ENCODE data around the gene OR4F6. TPM values are rescaled to one million over a fixed set of nuclear protein-coding genes. Genes with fewer than 3 reads are reported as not detected.
"Not testable (repeated sequence)": the region's sequence is repeated elsewhere in the genome, so short reads cannot be mapped to it uniquely, and the experiment has no call there.

Gene OR4F6, protein sequence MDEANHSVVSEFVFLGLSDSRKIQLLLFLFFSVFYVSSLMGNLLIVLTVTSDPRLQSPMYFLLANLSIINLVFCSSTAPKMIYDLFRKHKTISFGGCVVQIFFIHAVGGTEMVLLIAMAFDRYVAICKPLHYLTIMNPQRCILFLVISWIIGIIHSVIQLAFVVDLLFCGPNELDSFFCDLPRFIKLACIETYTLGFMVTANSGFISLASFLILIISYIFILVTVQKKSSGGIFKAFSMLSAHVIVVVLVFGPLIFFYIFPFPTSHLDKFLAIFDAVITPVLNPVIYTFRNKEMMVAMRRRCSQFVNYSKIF
- not detected for polyA plus RNA-seq (2012; ENCODE audit: low read depth, missing spikeins)

- DNase-seq (ENCODE audit: insufficient read length, low spot score) (no peak), FAIRE-seq (no peak)
Observed at GRCh38 chr15:101803209-101803608, at the start of gene OR4F6. OR4F6 (plus strand) TSS chr15:101803509; CDS start chr15:101805720, 2,211 bp downstream.

GRCh38 chr15:101764669-101765339 is 38.5 kb upstream of the OR4F6 start:
- DNase-seq (ENCODE audit: insufficient read length, low spot score); FAIRE-seq: not testable (repeated sequence)

More at GRCh38 chr15:101803209-101803608, at the start of gene OR4F6:
- TF ChIP-seq PAX5 (IDR thresholded peaks at IDR 0.05; ENCODE audit: insufficient read depth, low read length, severe bottlenecking) (no peak), POLR2AphosphoS5 (IDR thresholded peaks at IDR 0.05; ENCODE audit: low read depth, low read length) (no peak), POLR2A (IDR thresholded peaks at IDR 0.05; ENCODE audit: low read depth, low read length) (no peak), SPI1 (IDR thresholded peaks at IDR 0.05; ENCODE audit: low read depth, low read length) (no peak), TAF1 (IDR thresholded peaks at IDR 0.05; ENCODE audit: low read depth, low read length) (no peak), POU2F2 (IDR thresholded peaks at IDR 0.05; ENCODE audit: low read depth, low read length) (no peak)

GRCh38 chr15:101765340-101765671 is 38.0 kb upstream of the OR4F6 start:
- FAIRE-seq; DNase-seq (ENCODE audit: insufficient read length, low spot score): not testable (repeated sequence)

DNA sequence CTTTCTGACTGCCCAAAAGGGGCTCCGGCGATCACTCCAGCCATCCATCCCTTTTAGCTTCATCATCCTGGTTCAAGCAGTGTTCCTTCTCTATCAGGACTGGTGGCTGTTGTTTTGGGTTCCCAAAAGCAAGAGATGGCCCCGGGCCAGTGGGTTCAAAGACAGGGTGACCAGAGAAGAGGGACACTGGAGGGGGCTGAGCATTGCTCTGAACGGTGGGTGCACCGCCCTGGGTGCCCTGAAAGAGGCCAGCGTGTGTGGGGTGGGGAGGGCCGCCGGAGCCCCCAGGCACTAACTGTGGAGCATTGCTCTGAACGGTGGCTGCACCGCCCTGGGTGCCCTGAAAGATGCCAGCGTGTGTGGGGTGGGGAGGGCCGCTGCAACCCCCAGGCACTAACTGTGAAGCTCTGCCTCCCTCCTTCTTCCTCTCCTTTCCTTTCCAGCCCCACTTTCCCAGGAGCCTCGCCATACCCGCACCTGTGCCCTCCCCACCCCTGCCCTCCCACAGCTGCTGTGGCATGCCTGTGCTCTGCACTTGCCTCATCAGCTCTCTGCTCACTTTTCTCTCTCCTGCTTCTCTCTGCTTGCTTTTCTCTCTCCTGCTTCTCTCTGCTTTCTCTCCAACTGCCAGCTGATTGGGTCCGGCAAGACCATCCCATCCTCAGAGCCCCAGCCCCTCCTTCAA is 37.4 kb upstream of the OR4F6 start:
- FAIRE-seq, result no peak
- no peak for DNase-seq (ENCODE audit: insufficient read length, low spot score)
- TF ChIP-seq TAF1 (IDR thresholded peaks at IDR 0.05; ENCODE audit: low read depth, low read length), result no peak
- no peak for TF ChIP-seq SPI1 (IDR thresholded peaks at IDR 0.05; ENCODE audit: low read depth, low read length)
- no peak for TF ChIP-seq POU2F2 (IDR thresholded peaks at IDR 0.05; ENCODE audit: low read depth, low read length)
- no peak for TF ChIP-seq POLR2A (IDR thresholded peaks at IDR 0.05; ENCODE audit: low read depth, low read length)
- no peak for TF ChIP-seq PAX5 (IDR thresholded peaks at IDR 0.05; ENCODE audit: insufficient read depth, low read length, severe bottlenecking)
- no peak for TF ChIP-seq POLR2AphosphoS5 (IDR thresholded peaks at IDR 0.05; ENCODE audit: low read depth, low read length)

- FAIRE-seq, result peak; percentile 82
- not testable (repeated sequence) for DNase-seq (ENCODE audit: insufficient read length, low spot score)
Observed at GRCh38 chr15:101767083-101767640, 36.1 kb upstream of the OR4F6 start.

DNA sequence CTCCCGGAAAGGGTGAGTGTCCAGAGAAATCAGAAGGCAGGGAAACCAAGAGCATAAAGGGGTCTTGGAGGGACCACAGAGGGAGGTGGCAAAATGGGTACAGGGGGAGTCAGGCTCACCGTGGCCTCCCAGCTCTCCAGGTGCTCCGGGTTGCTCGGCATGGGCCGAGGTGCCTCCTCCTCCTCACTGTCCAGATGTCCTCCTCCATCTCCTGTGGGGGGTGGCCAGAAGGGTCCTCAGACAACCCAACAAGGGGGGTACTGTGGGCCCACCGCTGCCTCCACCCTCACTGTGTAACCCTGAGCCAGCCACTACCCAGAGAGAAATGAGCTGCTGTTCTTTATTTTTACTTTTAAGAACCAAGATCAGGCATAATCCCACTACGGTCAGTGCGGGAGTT is 30.4 kb upstream of the OR4F6 start:
- FAIRE-seq (no peak), DNase-seq (ENCODE audit: insufficient read length, low spot score) (no peak)
- no peak for TF ChIP-seq POLR2A (IDR thresholded peaks at IDR 0.05; ENCODE audit: low read depth, low read length)
- TF ChIP-seq SPI1 (IDR thresholded peaks at IDR 0.05; ENCODE audit: low read depth, low read length), result no peak
- TF ChIP-seq POU2F2 (IDR thresholded peaks at IDR 0.05; ENCODE audit: low read depth, low read length), result no peak
- TF ChIP-seq PAX5 (IDR thresholded peaks at IDR 0.05; ENCODE audit: insufficient read depth, low read length, severe bottlenecking), result no peak
- no peak for TF ChIP-seq TAF1 (IDR thresholded peaks at IDR 0.05; ENCODE audit: low read depth, low read length)
- no peak for TF ChIP-seq POLR2AphosphoS5 (IDR thresholded peaks at IDR 0.05; ENCODE audit: low read depth, low read length)

DNA sequence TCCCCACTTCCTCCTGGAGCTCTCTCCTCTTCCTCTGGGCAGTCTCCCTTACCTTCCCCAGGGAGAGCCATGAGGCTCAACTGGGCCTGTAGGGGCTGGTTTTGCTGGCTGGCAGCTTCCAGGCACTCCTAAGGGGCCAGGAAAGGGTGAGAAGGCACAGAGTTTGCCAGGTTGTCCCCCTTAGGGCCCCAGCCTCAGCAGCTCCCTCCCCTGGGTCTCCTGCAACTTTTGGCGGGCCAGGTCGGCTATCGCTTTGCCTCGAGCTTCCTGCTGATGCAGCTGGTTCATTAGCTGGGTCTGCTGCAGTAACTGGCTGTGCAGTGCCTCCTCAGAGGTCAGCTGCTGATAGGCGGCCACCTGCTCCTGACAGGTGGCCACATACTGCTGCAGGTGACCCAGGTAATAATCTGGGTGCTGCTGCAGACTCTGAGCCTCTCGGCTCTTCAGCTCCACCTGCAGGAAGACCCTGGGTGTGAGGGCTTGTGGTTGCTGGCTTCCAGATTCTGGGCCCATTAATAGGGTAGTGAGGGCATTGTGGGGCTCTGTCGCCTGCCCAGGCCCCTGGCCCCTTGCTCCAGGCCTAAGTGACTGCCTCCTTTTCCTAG is 29.7 kb upstream of the OR4F6 start:
- FAIRE-seq (no peak), DNase-seq (ENCODE audit: insufficient read length, low spot score) (no peak)
- TF ChIP-seq PAX5 (IDR thresholded peaks at IDR 0.05; ENCODE audit: insufficient read depth, low read length, severe bottlenecking) (no peak), POLR2A (IDR thresholded peaks at IDR 0.05; ENCODE audit: low read depth, low read length) (no peak), SPI1 (IDR thresholded peaks at IDR 0.05; ENCODE audit: low read depth, low read length) (no peak), TAF1 (IDR thresholded peaks at IDR 0.05; ENCODE audit: low read depth, low read length) (no peak), POU2F2 (IDR thresholded peaks at IDR 0.05; ENCODE audit: low read depth, low read length) (no peak), POLR2AphosphoS5 (IDR thresholded peaks at IDR 0.05; ENCODE audit: low read depth, low read length) (no peak)

DNA sequence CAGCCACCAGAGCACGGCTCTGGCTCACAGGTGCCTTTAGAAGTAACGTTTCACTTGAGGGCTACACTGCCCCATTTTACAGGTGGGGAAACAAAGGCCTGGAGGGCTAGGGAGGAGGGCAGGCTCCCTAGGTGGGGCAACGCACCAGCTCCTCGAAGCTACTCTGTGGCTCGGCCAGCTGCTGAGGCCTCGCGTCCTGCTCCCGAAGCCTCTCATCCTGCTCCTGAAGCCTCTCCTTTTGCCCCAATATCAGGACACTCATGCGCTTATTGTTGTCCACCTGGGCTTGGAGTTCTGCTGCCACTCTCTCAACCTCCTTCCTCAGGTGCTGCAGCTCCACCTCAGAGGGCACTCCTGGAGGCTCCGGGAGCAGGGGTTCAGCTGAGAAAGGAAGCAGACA is 28.2 kb upstream of the OR4F6 start:
- TF ChIP-seq SPI1 (IDR thresholded peaks at IDR 0.05; ENCODE audit: low read depth, low read length) (no peak), POLR2A (IDR thresholded peaks at IDR 0.05; ENCODE audit: low read depth, low read length) (no peak), POLR2AphosphoS5 (IDR thresholded peaks at IDR 0.05; ENCODE audit: low read depth, low read length) (no peak), POU2F2 (IDR thresholded peaks at IDR 0.05; ENCODE audit: low read depth, low read length) (no peak), TAF1 (IDR thresholded peaks at IDR 0.05; ENCODE audit: low read depth, low read length) (no peak)
- DNase-seq (ENCODE audit: insufficient read length, low spot score) (no peak), FAIRE-seq (no peak)

GRCh38 chr15:101778576-101778975 is 24.7 kb upstream of the OR4F6 start:
- not testable (repeated sequence) for DNase-seq (ENCODE audit: insufficient read length, low spot score); FAIRE-seq

DNA sequence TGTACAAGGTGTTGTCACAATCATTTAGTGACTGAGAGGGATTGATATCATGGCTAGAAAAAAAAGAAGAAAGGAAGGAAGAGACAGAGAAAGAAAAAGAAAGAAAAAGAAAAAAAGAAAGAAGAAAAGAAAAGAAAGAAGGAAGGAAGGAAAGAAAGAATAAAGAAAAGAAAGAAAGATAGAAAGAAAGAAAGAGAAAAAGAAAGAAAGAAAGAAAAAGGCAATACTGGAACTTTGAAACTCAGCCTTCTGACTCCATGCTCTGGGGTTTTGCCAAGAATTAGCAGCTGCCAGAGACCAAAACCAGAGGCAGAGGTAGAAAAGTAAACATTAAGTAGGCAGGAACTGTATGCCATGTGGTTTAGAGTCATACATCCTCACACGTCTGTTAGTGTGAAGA is 23.1 kb upstream of the OR4F6 start:
- not testable (repeated sequence) for DNase-seq (ENCODE audit: insufficient read length, low spot score); FAIRE-seq
